ENCODE results near the gene ENTPD7.
"Not testable (repeated sequence)": the region's sequence is repeated elsewhere in the genome, so short reads cannot be mapped to it uniquely, and the experiment has no call there.

ENTPD7 gene, protein sequence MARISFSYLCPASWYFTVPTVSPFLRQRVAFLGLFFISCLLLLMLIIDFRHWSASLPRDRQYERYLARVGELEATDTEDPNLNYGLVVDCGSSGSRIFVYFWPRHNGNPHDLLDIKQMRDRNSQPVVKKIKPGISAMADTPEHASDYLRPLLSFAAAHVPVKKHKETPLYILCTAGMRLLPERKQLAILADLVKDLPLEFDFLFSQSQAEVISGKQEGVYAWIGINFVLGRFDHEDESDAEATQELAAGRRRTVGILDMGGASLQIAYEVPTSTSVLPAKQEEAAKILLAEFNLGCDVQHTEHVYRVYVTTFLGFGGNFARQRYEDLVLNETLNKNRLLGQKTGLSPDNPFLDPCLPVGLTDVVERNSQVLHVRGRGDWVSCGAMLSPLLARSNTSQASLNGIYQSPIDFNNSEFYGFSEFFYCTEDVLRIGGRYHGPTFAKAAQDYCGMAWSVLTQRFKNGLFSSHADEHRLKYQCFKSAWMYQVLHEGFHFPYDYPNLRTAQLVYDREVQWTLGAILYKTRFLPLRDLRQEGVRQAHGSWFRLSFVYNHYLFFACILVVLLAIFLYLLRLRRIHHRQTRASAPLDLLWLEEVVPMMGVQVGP

DNA sequence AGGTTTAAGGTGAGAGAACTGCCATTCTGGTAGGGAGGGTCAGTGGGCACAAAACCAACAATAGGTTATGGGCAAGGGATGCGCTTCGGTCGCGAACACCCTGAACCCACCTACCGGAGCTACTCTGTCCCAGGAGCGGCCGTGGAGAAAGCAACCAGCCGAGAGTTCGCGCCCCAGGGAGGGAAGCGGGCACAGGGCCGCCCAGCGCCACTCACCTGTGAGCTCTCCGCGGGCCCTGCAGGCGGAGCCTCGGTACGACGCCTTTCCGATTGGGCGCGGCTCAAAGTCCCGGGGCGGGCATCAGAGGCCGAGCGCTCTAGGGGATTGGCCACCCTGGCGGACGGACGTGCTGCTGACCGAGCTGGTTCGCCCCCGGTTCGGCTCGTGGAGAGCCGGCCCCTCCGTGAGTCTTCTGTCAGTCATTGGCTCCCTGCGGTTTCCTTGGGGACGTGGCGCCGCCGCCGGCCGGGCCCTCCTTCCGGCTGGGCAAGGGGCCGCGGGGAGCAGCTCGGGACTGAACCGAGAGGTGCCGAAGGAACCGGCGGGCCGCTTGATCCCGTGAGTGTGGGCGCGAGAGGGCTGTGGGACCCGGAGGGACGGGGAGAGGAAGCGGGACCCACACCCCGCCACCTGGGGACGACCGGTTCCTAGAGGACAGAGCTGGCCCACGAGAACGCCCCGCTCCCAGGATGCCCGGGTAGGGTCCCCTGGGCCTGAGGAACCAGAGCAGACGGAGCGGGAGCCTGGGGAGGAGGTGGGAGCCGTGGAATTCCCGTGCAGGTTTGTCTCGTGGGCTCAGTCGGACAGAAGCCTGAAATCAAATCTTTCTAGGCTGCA lies at the start of gene ENTPD7:
Gene ENTPD7, plus strand, starts transcription at position 479 of the 837 bp plus-strand sequence. CDS start 448 bp downstream, outside the sequence.
- peak; percentile 97 for DNase-seq

DNA sequence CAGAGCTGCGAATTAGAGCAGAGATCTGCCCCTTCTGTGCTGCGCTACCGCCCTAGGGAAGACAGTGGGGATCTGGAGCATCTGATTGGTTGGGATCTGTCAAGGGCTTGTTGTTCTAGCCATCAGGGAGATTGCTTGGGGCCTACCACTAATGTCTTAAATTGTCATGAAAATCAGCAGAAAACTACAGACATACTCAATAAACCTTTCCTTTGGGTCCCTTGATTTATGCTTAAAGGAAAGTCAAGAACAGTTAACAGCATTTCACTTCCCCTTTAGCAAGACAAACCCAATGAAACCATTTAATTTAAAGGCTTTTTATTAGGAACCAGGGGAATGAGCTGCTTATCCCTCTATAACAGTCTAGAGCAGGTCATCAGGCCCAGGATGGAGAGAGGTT lies 49.1 kb upstream of the ENTPD7 start:
- DNase-seq, result no peak

DNA sequence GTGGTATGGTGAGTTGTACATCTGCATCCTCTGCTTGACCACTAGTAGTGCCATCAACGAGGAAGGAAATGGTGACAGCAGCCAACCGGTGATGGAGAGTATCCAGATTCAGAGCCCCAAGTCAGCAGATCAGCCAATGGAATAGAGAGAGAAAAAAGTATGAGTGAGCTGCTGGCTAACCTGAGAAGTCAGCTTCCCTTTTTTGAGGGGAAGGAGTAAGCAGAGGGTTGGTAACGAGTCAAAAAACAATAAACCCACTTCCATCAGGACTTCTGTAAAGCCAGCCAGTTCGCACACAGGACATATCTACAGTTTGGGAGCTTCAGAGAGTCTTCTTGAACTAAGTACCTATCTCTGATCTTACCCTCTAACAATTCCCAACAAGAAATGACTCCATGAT lies 48.0 kb upstream of the ENTPD7 start:
- DNase-seq, result no peak

DNA sequence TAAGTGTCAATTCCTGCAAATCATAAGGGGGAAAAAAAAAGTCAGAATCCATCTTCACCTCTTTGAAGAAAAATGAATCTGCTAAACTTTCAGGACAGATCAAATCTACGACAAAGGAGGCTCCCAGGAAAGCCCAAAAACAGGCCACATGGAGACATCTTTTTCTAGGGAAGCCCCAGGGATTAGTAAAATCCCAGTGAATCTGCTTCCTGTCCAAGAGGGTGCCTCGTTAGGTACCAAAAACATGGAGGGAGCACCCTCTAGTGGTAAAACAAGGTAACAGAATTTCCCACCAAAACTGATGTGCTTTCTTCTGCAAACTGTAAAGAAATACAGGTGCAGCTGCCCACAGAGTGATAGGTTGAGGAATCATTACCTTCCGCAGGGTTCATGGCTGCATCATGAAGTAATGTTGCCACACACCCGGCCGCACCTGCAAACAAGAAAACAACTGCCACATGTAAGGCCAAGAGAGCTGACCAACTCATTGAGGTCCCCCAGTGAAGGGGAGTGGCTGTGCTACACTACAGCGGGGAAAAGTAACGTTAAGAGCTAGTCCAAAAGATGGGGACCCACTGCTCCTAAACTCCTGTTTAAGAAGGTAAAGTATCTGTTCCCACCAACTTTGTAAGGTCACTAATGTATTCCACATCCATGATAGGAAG lies 47.0 kb upstream of the ENTPD7 start:
- peak; percentile 28 for DNase-seq

DNA sequence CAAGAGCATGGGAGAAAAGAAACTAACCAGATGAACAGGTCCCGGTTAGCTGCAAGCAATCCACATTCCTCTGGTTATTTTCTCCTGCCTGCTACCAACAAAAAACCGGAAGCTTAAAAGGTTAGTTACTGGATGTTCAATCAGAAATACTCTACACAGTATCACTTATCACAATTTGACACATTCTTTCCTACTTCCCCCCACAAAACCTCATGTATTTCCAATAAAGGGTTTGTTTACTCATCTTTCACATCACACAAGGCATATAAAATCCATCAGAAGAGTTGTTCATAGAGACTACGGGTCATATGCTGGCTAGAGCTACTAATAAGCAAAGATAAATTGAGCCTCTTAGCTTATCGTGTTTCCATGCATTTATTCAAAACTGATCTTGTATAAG lies 43.9 kb upstream of the ENTPD7 start:
- DNase-seq, result no peak

DNA sequence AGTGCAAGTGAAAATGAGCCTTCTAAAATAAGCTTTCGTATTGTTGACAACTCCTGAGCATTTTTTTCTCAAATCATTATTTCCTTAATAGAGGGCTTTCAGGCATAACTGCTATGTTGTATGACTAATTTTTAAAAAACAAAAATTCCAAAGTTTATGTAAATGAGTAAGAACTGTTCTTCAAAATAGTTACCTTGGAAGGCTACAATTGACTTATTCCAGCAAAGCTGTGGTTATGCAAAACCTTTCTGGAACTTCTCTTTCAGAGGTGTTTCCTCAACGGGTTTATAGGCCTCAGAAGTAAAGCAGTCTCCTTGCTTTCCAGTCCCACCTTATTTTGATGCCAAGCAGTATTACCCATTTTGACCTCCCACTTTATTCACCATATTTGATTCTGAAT lies 41.6 kb upstream of the ENTPD7 start:
- DNase-seq, result no peak

DNA sequence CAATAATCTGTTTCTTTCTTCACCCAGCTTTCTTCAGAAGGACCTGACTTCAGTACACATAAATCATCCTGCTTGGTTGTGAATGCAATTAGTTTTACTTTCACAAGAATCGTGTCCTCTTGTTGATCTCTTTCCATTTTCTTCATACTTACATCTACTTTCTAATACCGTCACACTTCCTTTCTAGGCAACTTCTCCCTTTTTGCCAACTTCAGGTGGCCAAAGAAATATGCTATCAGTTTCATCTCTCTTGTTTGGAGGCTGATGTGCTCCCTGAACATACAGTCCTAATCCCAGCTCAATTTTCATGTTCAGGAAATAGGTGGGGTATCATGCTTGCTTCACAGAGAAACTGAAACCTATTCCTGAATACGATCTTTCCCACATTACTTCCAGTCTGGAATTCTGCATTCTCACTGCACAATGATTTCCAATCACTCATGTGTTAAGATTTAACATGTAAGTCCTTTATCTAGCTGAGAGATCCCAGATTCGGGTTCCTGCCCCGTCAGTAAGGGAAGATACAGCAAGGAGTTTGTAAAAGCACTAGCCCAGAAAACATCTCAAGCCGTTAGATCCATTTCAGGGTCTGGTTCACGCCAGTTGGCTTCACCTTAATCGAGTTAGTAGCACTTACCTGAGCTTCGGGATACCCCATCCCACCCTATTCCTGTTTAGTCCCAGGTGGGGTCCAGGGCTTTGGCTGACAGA lies 40.1 kb upstream of the ENTPD7 start:
- DNase-seq, result no peak

DNA sequence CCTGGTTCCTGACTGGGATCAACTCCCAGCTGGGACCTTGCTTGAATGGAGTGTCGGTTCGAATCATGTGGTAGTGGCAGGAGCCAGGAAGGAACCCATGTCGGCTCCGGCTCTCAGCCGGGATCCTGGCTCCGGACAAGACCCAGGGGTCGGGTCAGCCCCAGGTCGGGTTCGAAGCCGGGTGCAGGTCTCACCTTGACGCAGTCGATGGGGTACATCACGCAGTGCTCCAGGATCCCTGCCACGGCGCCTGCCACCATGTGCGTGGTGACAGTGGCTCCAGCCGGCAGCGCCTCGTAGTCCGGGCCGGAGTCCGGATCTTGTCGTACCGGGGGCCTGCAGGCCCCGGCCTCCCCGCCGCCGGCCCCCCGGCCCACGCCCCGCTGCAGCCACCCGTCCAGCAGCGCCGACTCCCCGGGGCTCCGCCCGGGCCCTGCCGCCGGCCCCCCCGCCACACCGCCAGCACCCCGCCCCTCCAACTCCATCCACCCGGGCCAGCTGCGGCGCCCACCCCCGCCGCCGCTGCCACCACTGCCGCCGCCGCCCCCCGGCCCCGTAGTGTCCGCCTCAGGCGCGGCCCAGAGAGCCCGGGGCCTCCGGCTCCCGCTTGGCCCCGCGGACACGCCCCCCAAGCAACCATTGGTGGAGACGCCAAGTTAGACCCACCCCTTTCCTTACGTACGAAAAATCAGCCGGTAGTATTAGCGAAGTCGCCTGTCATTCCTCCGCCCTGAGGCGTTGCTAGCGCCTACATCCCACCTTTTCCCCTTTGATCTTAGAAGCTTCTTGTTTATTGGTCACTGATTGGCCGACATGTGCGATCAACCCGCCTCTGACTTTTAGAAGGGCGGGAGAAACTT lies 39.2 kb upstream of the ENTPD7 start, which contains the start of gene SLC25A28:
Gene SLC25A28, minus strand, starts transcription at position 589 of the 860 bp plus-strand sequence. Its CDS starts 104 bp downstream, at position 485.
- peak; percentile 99 for DNase-seq

DNA sequence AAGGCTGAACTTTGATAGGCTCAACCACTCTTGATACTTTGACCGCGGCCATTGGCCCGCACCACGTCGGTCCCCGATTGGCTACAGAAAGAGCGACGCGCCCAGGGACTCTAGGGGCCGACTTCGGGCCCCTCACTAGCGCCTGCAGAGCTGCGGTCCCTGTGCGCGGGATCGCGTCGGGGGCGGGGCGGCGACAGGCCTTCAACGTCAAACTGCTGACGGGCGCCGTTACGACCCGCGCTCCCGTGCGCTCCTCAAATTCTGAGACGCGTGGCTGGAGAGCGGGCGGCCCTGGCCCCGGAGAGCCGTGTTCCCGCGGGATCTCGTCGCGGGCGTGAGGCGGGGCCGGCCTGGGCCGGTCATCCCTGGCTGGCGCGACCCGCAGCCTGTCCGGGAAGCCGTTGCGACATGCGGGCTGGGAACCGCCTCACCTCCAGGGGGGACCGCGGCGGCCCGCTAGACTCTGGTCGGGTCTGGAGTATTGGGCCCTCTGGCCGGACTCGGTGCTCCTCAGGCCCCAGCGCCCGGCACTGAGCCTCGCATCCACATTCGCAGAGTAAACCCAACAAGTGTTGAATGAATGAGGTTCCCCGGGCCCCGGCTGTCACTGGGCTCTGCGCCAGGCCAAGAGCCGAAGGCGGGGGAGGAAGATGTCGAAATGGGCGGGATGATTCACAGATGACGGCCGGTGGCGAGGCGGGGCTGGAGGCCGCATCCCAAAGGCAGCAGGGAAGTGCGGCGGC lies 38.4 kb upstream of the ENTPD7 start:
- peak; percentile 86 for DNase-seq

DNA sequence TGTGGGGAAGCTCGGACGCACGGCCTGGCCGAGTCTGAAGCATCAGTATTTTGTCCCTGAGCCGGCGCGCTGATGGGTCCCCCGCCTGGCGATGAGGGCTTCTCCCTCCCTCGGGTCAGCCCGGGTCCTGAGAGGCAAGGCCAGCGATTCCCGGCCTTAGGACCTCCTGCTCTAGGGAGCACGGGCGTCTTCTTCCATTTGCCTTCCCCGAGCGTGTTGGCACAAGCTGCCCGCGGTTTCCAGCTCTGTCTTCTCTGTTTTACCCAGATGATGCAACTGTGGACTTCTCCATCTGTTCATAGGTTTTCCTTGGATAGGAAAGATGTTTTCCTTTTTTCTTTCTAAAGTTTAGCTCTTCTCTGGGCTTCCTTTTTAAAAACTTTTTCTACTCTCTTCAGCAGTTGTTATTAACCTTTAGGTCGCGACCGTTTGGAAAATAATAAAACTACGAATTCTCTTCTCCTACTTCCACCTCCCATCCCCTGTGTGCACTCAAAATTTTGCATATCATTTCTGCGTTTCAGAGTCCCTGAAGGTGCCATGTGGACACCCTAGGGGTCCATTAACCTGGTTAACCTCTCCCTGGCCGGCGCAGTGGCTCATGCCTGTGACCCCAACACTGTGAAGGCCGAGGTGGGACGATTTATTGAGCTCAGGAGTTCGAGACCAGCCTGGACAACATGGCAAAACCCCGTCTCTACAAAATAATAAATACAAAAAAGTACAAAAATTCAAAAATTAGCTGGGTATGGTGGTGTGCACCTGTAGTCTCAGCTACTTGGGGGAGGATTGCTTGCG lies 37.7 kb upstream of the ENTPD7 start:
- DNase-seq, result no peak

DNA sequence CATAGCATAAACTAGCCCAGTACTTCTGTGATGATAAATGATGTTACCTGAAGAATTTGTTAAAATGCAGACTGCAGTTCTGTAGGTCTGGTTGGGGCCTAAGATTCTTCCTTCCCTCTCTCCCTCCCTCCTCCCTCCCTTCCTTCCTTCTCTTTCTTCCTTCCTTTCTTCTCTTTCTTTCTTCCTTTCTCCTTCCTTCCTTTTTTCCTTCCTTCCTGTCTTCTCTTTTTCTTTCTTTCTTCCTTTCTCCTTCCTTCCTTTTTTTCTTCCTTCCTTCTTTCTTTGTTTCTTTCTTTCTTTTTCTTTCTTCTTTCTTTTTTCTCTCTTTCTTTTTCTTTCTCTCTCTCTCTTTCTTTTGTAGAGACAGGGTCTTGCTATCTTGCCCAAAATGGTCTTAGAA lies 35.4 kb upstream of the ENTPD7 start:
- no peak for DNase-seq

DNA sequence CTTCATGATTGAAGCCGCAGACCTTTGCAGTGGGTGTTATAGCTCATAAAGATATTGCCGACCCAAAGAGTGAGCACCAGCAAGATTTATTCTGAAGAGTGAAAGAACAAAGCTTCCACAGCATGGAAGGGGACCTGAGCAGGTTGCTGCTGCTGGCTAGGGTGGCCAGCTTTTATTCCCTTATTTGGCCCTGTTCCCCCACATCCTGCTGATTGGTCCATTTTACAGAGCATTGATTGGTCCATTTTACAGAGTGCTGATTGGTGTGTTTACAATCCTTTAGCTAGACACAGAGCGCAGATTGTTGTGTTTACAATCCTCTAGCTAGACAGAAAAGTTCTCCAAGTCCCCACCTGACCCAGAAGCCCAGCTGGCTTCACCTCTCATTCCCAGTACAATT lies 34.2 kb upstream of the ENTPD7 start:
- not testable (repeated sequence) for DNase-seq

DNA sequence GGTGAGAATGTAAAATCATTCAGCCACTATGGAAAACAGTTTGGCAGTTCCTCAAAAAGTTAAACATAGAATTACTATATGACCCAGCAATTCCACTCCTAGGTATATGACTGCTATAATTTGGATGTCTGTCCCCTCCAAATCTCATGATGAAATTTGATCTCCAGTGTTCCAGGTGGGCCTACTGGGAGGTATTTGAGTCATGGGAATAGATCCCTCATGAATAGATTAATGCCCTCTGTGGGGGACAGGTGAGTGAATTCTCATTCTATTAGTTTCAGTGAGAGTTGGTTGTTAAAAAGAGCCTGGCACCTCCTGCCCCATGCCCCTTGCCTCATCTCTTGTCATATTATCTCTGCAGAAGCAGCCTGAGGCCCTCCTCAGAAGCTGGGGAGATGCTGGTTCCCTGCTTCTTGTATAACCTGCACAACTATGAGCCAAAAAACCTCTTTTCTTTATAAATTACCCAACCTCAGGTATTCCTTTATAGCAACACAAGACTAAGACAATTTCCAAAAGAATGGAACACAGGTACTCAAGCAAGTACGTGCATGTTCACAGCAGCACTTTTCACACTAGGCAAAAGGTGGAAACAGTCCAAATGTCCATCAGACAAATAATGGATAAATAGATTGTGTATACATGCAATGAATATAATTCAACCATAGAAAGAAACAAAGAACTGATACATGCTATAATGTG lies 30.2 kb upstream of the ENTPD7 start:
- no peak for DNase-seq

DNA sequence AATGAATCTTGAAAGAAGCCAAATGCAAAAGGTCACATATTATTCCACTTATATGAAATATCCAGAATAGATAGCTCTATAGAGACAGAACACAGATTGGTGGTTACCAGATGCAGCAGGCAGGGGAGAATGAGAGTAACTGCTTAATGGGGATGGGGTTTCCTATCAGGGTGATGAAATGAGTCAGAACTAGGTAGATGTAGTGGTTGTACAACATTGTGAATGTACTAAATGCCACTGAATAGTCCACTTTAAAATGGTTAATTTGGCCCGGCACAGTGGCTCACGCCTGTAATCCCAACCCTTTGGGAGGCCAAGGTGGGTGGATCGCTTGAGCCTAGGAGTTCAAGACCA lies 29.7 kb upstream of the ENTPD7 start:
- DNase-seq, result no peak

DNA sequence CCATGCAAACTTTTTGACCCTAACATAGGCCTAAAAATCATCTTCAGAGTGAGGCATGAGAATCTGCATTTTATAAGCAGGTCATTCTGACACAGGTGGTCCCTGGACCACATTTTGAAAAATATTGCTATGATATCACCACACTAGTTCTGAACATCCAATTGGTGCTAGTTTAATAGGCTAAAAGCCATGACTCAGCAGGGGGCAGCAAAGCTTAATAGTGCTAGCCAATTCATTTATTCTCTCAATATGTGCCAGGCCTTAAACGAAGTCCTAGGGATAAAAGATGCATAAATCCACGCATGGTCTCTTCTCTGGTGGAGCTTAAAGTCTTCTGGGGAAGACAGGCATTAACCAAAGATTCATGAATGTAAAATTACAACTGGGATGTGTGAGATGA lies 28.9 kb upstream of the ENTPD7 start:
- DNase-seq, result peak; percentile 55

DNA sequence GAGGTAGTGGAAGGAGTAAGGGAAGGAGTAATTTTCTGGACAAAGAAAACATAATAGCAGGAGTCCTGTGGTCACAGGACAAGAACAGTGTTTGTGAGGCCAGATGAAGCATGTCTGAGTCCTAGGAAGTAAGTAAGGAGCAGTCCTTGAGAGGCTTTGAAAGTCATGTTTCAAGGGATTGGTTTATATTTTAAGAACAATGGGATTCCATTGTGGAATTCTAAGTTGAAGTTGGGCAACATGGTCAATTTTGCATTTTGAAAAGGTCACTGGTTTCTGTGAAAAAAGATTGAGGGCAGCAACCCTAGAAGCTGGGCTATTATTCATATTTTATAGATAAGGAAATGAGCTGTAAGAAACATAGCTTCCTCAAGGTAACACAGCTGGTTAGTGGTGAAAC lies 28.3 kb upstream of the ENTPD7 start:
- peak; percentile 19 for DNase-seq

DNA sequence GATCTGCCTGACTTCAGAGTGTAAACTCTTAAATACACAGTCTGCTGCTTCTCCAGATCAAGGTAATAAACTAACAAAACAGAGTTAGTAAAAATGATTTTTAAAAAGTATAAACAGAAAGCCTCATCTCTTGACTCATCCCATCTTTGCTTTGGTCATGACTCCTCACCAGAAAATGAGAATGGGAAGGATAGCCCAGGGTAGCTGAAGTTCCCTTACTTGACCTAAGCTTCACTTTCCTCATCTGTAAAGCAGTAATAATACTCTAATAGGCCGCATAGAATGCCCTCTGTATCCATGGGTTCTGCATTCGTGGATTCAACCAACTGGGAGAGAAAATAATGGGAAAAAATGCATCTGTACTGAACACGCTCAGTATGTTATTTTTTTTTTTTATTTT lies 27.8 kb upstream of the ENTPD7 start:
- peak; percentile 41 for DNase-seq

DNA sequence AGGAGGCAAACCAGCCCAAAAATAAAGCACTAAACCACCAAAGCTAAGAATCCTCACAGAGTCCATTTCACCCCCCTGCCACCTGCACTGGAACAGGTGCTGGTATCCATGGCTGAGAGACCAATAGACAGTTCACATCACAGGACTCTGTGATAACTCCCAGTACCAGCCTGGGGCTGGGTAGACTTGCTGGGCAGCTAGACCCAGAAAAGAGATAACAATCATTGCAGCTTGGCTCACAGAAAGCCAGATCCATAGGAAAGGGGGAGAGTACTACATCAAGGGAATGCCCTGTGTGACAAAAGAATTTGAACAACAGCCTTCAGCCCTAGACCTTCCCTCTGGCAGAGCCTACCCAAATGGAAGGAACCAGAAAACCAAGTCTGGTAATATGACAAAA lies 25.5 kb upstream of the ENTPD7 start:
- no peak for DNase-seq

DNA sequence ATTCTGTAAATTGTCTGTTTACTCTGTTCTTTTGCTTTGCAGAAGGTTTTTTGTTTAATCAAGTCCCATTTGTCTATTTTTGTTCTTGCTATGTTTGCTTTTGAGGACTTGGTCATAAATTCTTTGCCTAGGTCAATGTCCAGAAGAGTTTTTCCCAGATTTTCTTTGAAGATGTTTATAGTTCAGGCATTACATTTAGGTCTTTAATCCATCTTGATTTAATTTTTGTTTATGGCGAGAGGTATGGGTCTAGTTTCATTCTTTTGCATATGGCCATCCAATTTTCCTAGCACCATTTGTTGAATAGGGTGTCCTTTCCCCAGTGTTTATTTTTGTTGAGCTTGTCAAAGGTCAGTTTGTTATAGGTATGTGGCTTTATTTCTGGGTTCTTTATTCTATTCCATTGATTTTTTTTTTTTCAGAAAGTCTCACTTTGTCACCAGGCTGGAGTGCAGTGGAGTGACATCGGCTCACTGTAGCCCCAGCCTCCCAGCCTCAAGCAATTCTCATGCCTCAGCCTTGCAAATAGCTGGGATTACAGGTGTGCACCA lies 11.6 kb upstream of the ENTPD7 start:
- no peak for DNase-seq
